Pulmonary artery endothelial cell (primary cell): ENCODE results near the gene LGALS4. TPM values are rescaled to one million over a fixed set of nuclear protein-coding genes. Genes with fewer than 3 reads are reported as not detected.
"Not testable (repeated sequence)": the region's sequence is repeated elsewhere in the genome, so short reads cannot be mapped to it uniquely, and the experiment has no call there.

Experiments used
- DNase-seq: peaks from one replicate; pipeline ENCODE4 v3.0.0-alpha.2; 2011; ENCODE audit warnings: low read depth, low spot score
- total RNA-seq: library from RNA; depleted of rRNA; stranded (reverse); fragments of >200 nt; gene quantifications from 2 replicates; pipeline ENCODE4 v1.2.3, GENCODE V29; 2014

LGALS4 gene
- total RNA-seq, 1 donor from 2014 or later: not detected

- no peak for DNase-seq
These were observed 16.6 kb downstream of the LGALS4 start for GRCh38 chr19:38796154-38796553.

- DNase-seq: no peak
These were observed 17.2 kb downstream of the LGALS4 start for GRCh38 chr19:38795549-38795948.

- no peak for DNase-seq
These were observed 19.1 kb downstream of the LGALS4 start for GRCh38 chr19:38793671-38794070.

- no peak for DNase-seq
These were observed 19.6 kb downstream of the LGALS4 start for GRCh38 chr19:38793177-38793576.

GRCh38 chr19:38792250-38793111, 20.3 kb downstream of the LGALS4 start:
- no peak for DNase-seq

- not testable (repeated sequence) for DNase-seq
These were observed 21.2 kb downstream of the LGALS4 start for GRCh38 chr19:38791451-38792064.

- not testable (repeated sequence) for DNase-seq
These were observed 22.0 kb downstream of the LGALS4 start for GRCh38 chr19:38790507-38791403.

GRCh38 chr19:38788478-38789243, 24.1 kb downstream of the LGALS4 start, which contains the start of gene LGALS7B:
LGALS7B (plus strand) TSS chr19:38789200; CDS start chr19:38789227, 27 bp downstream.
- DNase-seq: no peak

GRCh38 chr19:38786572-38787265, 26.0 kb downstream of the LGALS4 start:
- no peak for DNase-seq

- DNase-seq: not testable (repeated sequence)
These were observed 26.7 kb downstream of the LGALS4 start for GRCh38 chr19:38786061-38786460.

GRCh38 chr19:38785187-38785699, 27.5 kb downstream of the LGALS4 start:
- DNase-seq: no peak

- no peak for DNase-seq
These were observed 28.5 kb downstream of the LGALS4 start for GRCh38 chr19:38784224-38784623.

GRCh38 chr19:38782212-38782611, 30.5 kb downstream of the LGALS4 start:
- not testable (repeated sequence) for DNase-seq

GRCh38 chr19:38781058-38781457, 31.7 kb downstream of the LGALS4 start:
- no peak for DNase-seq

- no peak for DNase-seq
These were observed 32.3 kb downstream of the LGALS4 start for GRCh38 chr19:38780443-38780842.

GRCh38 chr19:38778733-38779132, 34.0 kb downstream of the LGALS4 start:
- DNase-seq: no peak

- no peak for DNase-seq
These were observed 38.4 kb downstream of the LGALS4 start for GRCh38 chr19:38774181-38774950.

- DNase-seq: no peak
These were observed 39.1 kb downstream of the LGALS4 start, which contains the start of gene LGALS7 for GRCh38 chr19:38773469-38774177. LGALS7 (minus strand) TSS chr19:38773517; CDS start chr19:38773492, 25 bp downstream.
